GM12865 (cell line): ENCODE results near the gene PSENEN.

Experiments
- DNase-seq: peaks from one replicate; pipeline ENCODE4 v3.0.0; 2010; ENCODE audit warnings: low read depth
- H3K4me3 ChIP-seq: 2 replicates; pipeline ENCODE4 v1.5.1; 2011; ENCODE audit warnings: mild to moderate bottlenecking, low read depth, low read length, control low read depth
- CTCF ChIP-seq: IDR thresholded peaks from 2 replicates; pipeline ENCODE4 v1.5.1; 2011; ENCODE audit warnings: low read length, control low read depth, low read depth, inconsistent platforms; ENCODE audit not compliant: insufficient read depth; ENCODE audit errors: missing control alignments

Gene PSENEN

GRCh38 chr19:35781650-35782049 lies 36.2 kb downstream of the PSENEN start:
- TF ChIP-seq CTCF: no peak
- H3K4me3 ChIP-seq: no peak overlapping the region
- DNase-seq: no peak

- no peak for DNase-seq
- no peak overlapping the region for H3K4me3 ChIP-seq
- no peak for TF ChIP-seq CTCF
These were observed 37.1 kb downstream of the PSENEN start for GRCh38 chr19:35782589-35782988.

- no peak for DNase-seq
- no peak overlapping the region for H3K4me3 ChIP-seq
These were observed 38.3 kb downstream of the PSENEN start for GRCh38 chr19:35783469-35784434.

GRCh38 chr19:35784503-35785338 lies 39.3 kb downstream of the PSENEN start:
- no peak overlapping the region for H3K4me3 ChIP-seq
- no peak for DNase-seq
- no peak for TF ChIP-seq CTCF

More at GRCh38 chr19:35783469-35784434, 38.3 kb downstream of the PSENEN start:
- no peak for TF ChIP-seq CTCF

GRCh38 chr19:35785339-35785627 lies 39.8 kb downstream of the PSENEN start:
- H3K4me3 ChIP-seq: no peak overlapping the region
- no peak for DNase-seq
- no peak for TF ChIP-seq CTCF

GRCh38 chr19:35786299-35787160 lies 41.1 kb downstream of the PSENEN start:
- TF ChIP-seq CTCF: no peak
- no peak for DNase-seq

More at GRCh38 chr19:35786299-35787160, 41.1 kb downstream of the PSENEN start:
- H3K4me3 ChIP-seq: no peak overlapping the region
